ENCODE measurements around the gene CNNM1. TPM values are rescaled to one million over a fixed set of nuclear protein-coding genes. Genes with fewer than 3 reads are reported as not detected.

Gene CNNM1
- total and polyA plus RNA-seq, 2 donors = 0.16 to 0.24 TPM

DNA sequence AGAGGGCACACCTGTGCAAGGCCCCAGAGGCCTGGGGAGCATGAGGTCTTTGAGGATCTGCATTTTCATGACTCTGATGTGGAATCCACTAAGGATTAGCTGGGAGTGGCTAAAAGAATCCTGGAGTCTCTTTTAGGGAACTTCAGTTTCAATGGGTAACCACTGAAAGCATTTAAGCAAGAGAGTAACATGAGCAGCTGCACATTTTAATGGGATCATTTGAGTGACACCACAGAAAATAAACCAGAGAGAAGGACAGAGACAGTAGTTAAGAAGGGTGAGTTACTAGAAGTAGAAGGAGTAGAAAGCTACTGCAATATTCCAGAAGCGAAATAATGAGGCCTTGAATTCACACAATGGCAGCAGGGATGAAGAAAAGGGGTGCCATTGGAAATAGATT, 96.0 kb downstream of the CNNM1 start:
- Histone ChIP-seq H3K4me1 (ENCODE audit: control insufficient read depth in 2 of 2, insufficient read depth in 2 of 2, low read length in 2 of 2) (peaks cover 7% of the 10 kb centered on the region in 2 donors), H3K36me3 (ENCODE audit: control insufficient read depth in 2 of 2, insufficient read depth in 2 of 2, low read length in 1 of 2) (peaks cover 0 to 4% of the 10 kb centered on the region in 2 donors), H3K27me3 (ENCODE audit: control insufficient read depth in 2 of 2, insufficient read depth in 1 of 2, low read length in 1 of 2) (no peaks in the 10 kb centered on the region), H3K9me3 (ENCODE audit: control insufficient read depth in 2 of 2, insufficient read depth in 1 of 2, low read length in 1 of 2) (no peaks in the 10 kb centered on the region), H3K27ac (ENCODE audit: low read depth in 1 of 2, low read length in 1 of 2) (no peak overlapping the region), H3K4me3 (ENCODE audit: low read length in 2 of 2) (no peak overlapping the region)
- no peak for DNase-seq (ENCODE audit: low read depth in 6 of 9, low spot score in 9 of 9)
- 100% methylated on average over 1 of the region's 1 CpG for WGBS

- Histone ChIP-seq H3K9me3 (ENCODE audit: control insufficient read depth in 2 of 2, insufficient read depth in 1 of 2, low read length in 1 of 2) (no peaks in the 10 kb centered on the region), H3K36me3 (ENCODE audit: control insufficient read depth in 2 of 2, insufficient read depth in 2 of 2, low read length in 1 of 2) (no peaks in the 10 kb centered on the region), H3K4me1 (ENCODE audit: control insufficient read depth in 2 of 2, insufficient read depth in 2 of 2, low read length in 2 of 2) (peaks cover 11 to 15% of the 10 kb centered on the region in 2 donors), H3K27ac (ENCODE audit: low read depth in 1 of 2, low read length in 1 of 2) (no peak overlapping the region), H3K4me3 (ENCODE audit: low read length in 2 of 2) (no peak overlapping the region), H3K27me3 (ENCODE audit: control insufficient read depth in 2 of 2, insufficient read depth in 1 of 2, low read length in 1 of 2) (no peaks in the 10 kb centered on the region)
- 94% methylated on average over 3 of the region's 3 CpGs for WGBS
- DNase-seq (ENCODE audit: low read depth in 6 of 9, low spot score in 9 of 9) = no peak
These were observed 97.5 kb downstream of the CNNM1 start for GRCh38 chr10:99426689-99427088.

DNA sequence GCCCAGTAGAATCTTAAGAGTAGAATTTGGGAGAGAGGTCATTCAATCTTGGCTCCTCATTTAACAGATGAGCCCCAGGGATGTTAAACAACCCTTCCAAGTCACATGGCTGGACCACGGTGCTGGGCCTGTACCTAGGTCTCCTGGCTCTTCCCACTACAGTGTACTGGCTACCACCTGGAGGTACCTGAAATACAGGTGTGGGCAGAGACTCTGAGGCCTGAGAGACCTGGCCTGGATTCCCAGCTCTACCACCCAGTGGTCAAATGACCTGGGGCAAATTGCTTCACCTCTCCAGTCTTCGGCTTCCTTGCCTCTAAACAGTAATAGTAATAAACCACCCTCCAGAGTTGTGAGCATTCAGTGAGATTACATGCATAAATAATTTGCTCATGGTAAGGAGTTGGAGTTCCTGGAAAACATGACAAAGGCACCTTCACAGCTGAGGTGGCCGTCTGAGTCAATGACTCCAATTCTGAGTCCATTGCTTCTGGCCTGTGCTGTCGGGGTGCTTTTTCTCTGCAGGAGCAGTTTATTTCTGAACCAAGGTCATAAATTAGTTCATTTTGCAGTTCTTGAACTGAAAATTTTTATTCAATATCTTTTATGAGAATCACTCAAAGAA, 98.5 kb downstream of the CNNM1 start:
- H3K4me3 ChIP-seq (ENCODE audit: low read length in 2 of 2) = no peak overlapping the region
- H3K9me3 ChIP-seq (ENCODE audit: control insufficient read depth in 2 of 2, insufficient read depth in 1 of 2, low read length in 1 of 2) = no peaks in the 10 kb centered on the region
- 97% methylated on average over 4 of the region's 4 CpGs for WGBS
- no peaks in the 10 kb centered on the region for H3K36me3 ChIP-seq (ENCODE audit: control insufficient read depth in 2 of 2, insufficient read depth in 2 of 2, low read length in 1 of 2)
- peaks cover 11 to 15% of the 10 kb centered on the region in 2 donors for H3K4me1 ChIP-seq (ENCODE audit: control insufficient read depth in 2 of 2, insufficient read depth in 2 of 2, low read length in 2 of 2)
- no peak for DNase-seq (ENCODE audit: low read depth in 6 of 9, low spot score in 9 of 9)
- no peak overlapping the region for H3K27ac ChIP-seq (ENCODE audit: low read depth in 1 of 2, low read length in 1 of 2)
- no peaks in the 10 kb centered on the region for H3K27me3 ChIP-seq (ENCODE audit: control insufficient read depth in 2 of 2, insufficient read depth in 1 of 2, low read length in 1 of 2)

- Histone ChIP-seq H3K36me3 (ENCODE audit: control insufficient read depth in 2 of 2, insufficient read depth in 2 of 2, low read length in 1 of 2) (no peaks in the 10 kb centered on the region), H3K9me3 (ENCODE audit: control insufficient read depth in 2 of 2, insufficient read depth in 1 of 2, low read length in 1 of 2) (no peaks in the 10 kb centered on the region), H3K27me3 (ENCODE audit: control insufficient read depth in 2 of 2, insufficient read depth in 1 of 2, low read length in 1 of 2) (no peaks in the 10 kb centered on the region), H3K4me1 (ENCODE audit: control insufficient read depth in 2 of 2, insufficient read depth in 2 of 2, low read length in 2 of 2) (peaks cover 11 to 15% of the 10 kb centered on the region in 2 donors), H3K4me3 (ENCODE audit: low read length in 2 of 2) (peak overlapping the region; percentile 80 to 97), H3K27ac (ENCODE audit: low read depth in 1 of 2, low read length in 1 of 2) (no peak overlapping the region)
- DNase-seq (ENCODE audit: low read depth in 6 of 9, low spot score in 9 of 9) = no peak
- 46% methylated on average over 6 of the region's 6 CpGs for WGBS
These were observed 100.5 kb downstream of the CNNM1 start for GRCh38 chr10:99429517-99430095.

DNA sequence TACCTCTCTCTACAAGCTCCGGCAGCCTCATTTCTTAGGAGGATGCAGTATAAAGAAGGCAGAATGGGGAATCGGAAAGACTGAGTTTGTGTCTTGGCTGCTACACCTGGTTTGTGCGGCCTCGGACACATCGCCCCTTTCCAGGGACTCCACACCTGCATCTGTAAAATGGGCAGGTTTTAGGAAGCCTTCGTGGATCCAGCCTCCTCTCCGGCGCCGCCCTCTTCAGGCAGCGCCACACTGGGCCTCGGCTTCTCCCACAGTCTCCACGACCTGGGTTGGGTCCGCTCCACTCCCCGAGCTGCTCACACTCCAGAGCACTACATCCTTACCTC, 100.9 kb downstream of the CNNM1 start:
- WGBS = 10% methylated on average over 14 of the region's 14 CpGs
- Histone ChIP-seq H3K27me3 (ENCODE audit: control insufficient read depth in 2 of 2, insufficient read depth in 1 of 2, low read length in 1 of 2) (no peaks in the 10 kb centered on the region), H3K36me3 (ENCODE audit: control insufficient read depth in 2 of 2, insufficient read depth in 2 of 2, low read length in 1 of 2) (no peaks in the 10 kb centered on the region), H3K9me3 (ENCODE audit: control insufficient read depth in 2 of 2, insufficient read depth in 1 of 2, low read length in 1 of 2) (no peaks in the 10 kb centered on the region), H3K27ac (ENCODE audit: low read depth in 1 of 2, low read length in 1 of 2) (peak overlapping the region in 1 of 2 donors; percentile 6), H3K4me1 (ENCODE audit: control insufficient read depth in 2 of 2, insufficient read depth in 2 of 2, low read length in 2 of 2) (peaks cover 11 to 15% of the 10 kb centered on the region in 2 donors), H3K4me3 (ENCODE audit: low read length in 2 of 2) (peak overlapping the region; percentile 80 to 97)
- DNase-seq (ENCODE audit: low read depth in 6 of 9, low spot score in 9 of 9) = no peak

GRCh38 chr10:99430451-99431189, 101.5 kb downstream of the CNNM1 start, which contains the start of gene GOT1:
Gene GOT1 (minus strand): TSS chr10:99430624. CDS start chr10:99430565, 59 bp downstream.
- H3K9me3 ChIP-seq (ENCODE audit: control insufficient read depth in 2 of 2, insufficient read depth in 1 of 2, low read length in 1 of 2) = no peaks in the 10 kb centered on the region
- no peaks in the 10 kb centered on the region for H3K36me3 ChIP-seq (ENCODE audit: control insufficient read depth in 2 of 2, insufficient read depth in 2 of 2, low read length in 1 of 2)
- peaks cover 11 to 15% of the 10 kb centered on the region in 2 donors for H3K4me1 ChIP-seq (ENCODE audit: control insufficient read depth in 2 of 2, insufficient read depth in 2 of 2, low read length in 2 of 2)
- under 1% methylated on average over 59 of the region's 59 CpGs for whole genome bisulfite sequencing
- DNase-seq (ENCODE audit: low read depth in 6 of 9, low spot score in 9 of 9) = peak; percentile 85 to 98 (median 94)
- no peaks in the 10 kb centered on the region for H3K27me3 ChIP-seq (ENCODE audit: control insufficient read depth in 2 of 2, insufficient read depth in 1 of 2, low read length in 1 of 2)
- H3K4me3 ChIP-seq (ENCODE audit: low read length in 2 of 2) = peak within 1 kb of the TSS; percentile 80 to 97
- peak within 1 kb of the TSS; percentile 59 to 85 for H3K27ac ChIP-seq (ENCODE audit: low read depth in 1 of 2, low read length in 1 of 2)

DNA sequence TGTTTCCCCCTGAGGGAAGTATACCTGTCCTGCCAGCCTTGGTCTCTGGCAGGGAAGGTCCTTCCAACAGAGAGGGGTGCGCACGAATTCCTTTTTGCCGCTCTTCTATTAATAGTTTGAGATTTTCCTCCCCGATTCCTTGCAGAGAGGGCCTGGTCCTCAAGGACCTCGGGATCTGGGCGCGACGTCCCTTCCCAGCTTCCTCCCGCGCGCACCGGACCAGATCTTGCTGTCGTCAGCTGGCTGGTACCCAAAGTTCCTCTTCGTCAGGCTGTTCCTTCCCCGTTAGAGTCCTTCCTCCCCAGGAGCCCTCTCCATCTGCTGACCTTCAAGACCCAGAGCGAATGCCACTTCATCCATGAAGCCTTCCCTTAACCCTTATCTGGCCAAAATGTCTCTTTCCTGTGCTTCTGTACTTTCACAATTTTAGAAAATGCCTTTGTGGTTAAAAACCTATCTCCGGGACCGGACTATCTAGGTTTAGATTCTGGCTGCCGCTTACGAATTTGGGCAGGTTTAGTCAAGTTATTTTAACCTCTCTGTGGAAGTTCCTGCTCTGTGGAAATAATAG, 102.1 kb downstream of the CNNM1 start:
- peaks cover 11 to 15% of the 10 kb centered on the region in 2 donors for H3K4me1 ChIP-seq (ENCODE audit: control insufficient read depth in 2 of 2, insufficient read depth in 2 of 2, low read length in 2 of 2)

DNA sequence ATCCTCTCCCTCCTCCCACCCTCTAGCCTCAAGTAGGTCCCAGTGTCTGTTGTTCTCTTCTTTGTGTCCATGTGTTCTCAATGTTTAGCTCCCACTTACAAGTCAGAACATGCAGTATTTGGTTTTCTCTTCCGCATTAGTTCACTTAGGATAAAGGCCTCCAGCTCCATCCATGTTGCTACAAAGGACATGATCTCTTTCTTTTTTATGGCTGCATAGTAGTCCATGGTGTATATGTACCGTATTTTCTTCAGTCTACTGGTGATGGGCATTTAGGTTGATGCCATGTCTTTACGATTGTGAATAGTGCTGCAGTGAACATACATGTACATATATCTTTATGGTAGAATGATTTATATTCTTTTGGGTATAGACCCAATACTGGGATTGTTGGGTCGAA, 102.9 kb downstream of the CNNM1 start:
- 98% methylated on average over 4 of the region's 4 CpGs for WGBS
- H3K27ac ChIP-seq (ENCODE audit: low read depth in 1 of 2, low read length in 1 of 2) = no peak overlapping the region
- DNase-seq (ENCODE audit: low read depth in 6 of 9, low spot score in 9 of 9) = no peak
- no peaks in the 10 kb centered on the region for H3K9me3 ChIP-seq (ENCODE audit: control insufficient read depth in 2 of 2, insufficient read depth in 1 of 2, low read length in 1 of 2)
- H3K4me1 ChIP-seq (ENCODE audit: control insufficient read depth in 2 of 2, insufficient read depth in 2 of 2, low read length in 2 of 2) = peaks cover 11 to 15% of the 10 kb centered on the region in 2 donors
- H3K4me3 ChIP-seq (ENCODE audit: low read length in 2 of 2) = no peak overlapping the region
- H3K36me3 ChIP-seq (ENCODE audit: control insufficient read depth in 2 of 2, insufficient read depth in 2 of 2, low read length in 1 of 2) = no peaks in the 10 kb centered on the region
- H3K27me3 ChIP-seq (ENCODE audit: control insufficient read depth in 2 of 2, insufficient read depth in 1 of 2, low read length in 1 of 2) = no peaks in the 10 kb centered on the region

More for the DNA sequence above, 102.1 kb downstream of the CNNM1 start:
- Histone ChIP-seq H3K36me3 (ENCODE audit: control insufficient read depth in 2 of 2, insufficient read depth in 2 of 2, low read length in 1 of 2) (no peaks in the 10 kb centered on the region), H3K27me3 (ENCODE audit: control insufficient read depth in 2 of 2, insufficient read depth in 1 of 2, low read length in 1 of 2) (no peaks in the 10 kb centered on the region), H3K4me3 (ENCODE audit: low read length in 2 of 2) (peak overlapping the region; percentile 80 to 97), H3K9me3 (ENCODE audit: control insufficient read depth in 2 of 2, insufficient read depth in 1 of 2, low read length in 1 of 2) (no peaks in the 10 kb centered on the region), H3K27ac (ENCODE audit: low read depth in 1 of 2, low read length in 1 of 2) (peak overlapping the region; percentile 59 to 85)
- DNase-seq (ENCODE audit: low read depth in 6 of 9, low spot score in 9 of 9) = peak in 4 of 9 donors; percentile 4 to 37 (median 8)
- under 1% methylated on average over 20 of the region's 20 CpGs for WGBS

DNA sequence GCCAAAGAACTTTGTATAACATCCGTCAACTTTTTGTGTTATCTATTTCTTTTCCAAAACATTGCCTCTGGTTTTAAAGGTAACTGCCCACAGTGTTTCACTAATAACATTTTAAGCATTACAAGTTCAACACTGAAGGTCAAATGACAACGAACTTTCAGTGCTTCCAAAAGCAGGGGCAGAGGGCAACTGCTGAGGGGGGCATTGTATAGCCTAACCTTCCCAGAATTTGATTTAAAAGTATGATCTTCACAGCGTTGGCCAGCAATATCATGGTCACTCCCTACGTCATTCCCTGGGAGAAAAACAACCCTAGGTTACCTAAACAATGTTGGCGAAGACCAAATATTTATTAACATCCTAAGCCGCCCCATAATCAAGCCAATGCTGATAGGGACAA, 103.7 kb downstream of the CNNM1 start:
- WGBS = 97% methylated on average over 6 of the region's 6 CpGs
- no peak overlapping the region for H3K27ac ChIP-seq (ENCODE audit: low read depth in 1 of 2, low read length in 1 of 2)
- peaks cover 11 to 15% of the 10 kb centered on the region in 2 donors for H3K4me1 ChIP-seq (ENCODE audit: control insufficient read depth in 2 of 2, insufficient read depth in 2 of 2, low read length in 2 of 2)

More for the DNA sequence above, 103.7 kb downstream of the CNNM1 start:
- Histone ChIP-seq H3K36me3 (ENCODE audit: control insufficient read depth in 2 of 2, insufficient read depth in 2 of 2, low read length in 1 of 2) (no peaks in the 10 kb centered on the region), H3K27me3 (ENCODE audit: control insufficient read depth in 2 of 2, insufficient read depth in 1 of 2, low read length in 1 of 2) (no peaks in the 10 kb centered on the region), H3K9me3 (ENCODE audit: control insufficient read depth in 2 of 2, insufficient read depth in 1 of 2, low read length in 1 of 2) (no peaks in the 10 kb centered on the region), H3K4me3 (ENCODE audit: low read length in 2 of 2) (no peak overlapping the region)
- DNase-seq (ENCODE audit: low read depth in 6 of 9, low spot score in 9 of 9) = no peak
